Dermis lymphatic vessel endothelial cell (primary cell): Measurements from ENCODE around the gene FYB1. TPM values are rescaled to one million over a fixed set of nuclear protein-coding genes. Genes with fewer than 3 reads are reported as not detected.

Source experiments
- total RNA-seq: library from RNA; depleted of rRNA; stranded (reverse); fragments of >200 nt; gene quantifications from 2 replicates; pipeline ENCODE4 v1.2.1, GENCODE V29; 2014

FYB1 gene, protein sequence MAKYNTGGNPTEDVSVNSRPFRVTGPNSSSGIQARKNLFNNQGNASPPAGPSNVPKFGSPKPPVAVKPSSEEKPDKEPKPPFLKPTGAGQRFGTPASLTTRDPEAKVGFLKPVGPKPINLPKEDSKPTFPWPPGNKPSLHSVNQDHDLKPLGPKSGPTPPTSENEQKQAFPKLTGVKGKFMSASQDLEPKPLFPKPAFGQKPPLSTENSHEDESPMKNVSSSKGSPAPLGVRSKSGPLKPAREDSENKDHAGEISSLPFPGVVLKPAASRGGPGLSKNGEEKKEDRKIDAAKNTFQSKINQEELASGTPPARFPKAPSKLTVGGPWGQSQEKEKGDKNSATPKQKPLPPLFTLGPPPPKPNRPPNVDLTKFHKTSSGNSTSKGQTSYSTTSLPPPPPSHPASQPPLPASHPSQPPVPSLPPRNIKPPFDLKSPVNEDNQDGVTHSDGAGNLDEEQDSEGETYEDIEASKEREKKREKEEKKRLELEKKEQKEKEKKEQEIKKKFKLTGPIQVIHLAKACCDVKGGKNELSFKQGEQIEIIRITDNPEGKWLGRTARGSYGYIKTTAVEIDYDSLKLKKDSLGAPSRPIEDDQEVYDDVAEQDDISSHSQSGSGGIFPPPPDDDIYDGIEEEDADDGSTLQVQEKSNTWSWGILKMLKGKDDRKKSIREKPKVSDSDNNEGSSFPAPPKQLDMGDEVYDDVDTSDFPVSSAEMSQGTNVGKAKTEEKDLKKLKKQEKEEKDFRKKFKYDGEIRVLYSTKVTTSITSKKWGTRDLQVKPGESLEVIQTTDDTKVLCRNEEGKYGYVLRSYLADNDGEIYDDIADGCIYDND
- total RNA-seq = not detected in 2 replicates

DNA sequence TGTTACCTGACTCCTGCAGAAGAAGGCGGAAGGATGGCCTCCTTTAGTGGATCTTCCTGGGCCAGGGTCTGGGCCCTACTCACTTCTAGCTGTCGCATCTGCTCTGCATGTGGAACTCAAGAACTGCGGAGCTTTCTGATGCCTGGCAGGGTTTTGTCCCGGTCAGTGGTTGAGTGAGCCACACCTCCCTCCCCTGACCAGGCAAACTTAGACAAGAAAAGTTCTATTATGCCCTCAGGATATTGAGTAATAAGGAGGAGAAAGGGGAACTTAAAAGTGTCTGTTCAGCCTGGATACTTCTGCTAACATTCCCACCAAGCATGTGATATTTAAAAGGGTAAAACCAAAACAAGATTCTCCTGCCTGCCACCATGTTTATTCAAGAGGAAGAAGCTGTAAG is at the start of gene FYB1:
FYB1 (minus strand) TSS at position 127 of the 400 bp plus-strand sequence. CDS start 16,603 bp downstream, outside the sequence.

DNA sequence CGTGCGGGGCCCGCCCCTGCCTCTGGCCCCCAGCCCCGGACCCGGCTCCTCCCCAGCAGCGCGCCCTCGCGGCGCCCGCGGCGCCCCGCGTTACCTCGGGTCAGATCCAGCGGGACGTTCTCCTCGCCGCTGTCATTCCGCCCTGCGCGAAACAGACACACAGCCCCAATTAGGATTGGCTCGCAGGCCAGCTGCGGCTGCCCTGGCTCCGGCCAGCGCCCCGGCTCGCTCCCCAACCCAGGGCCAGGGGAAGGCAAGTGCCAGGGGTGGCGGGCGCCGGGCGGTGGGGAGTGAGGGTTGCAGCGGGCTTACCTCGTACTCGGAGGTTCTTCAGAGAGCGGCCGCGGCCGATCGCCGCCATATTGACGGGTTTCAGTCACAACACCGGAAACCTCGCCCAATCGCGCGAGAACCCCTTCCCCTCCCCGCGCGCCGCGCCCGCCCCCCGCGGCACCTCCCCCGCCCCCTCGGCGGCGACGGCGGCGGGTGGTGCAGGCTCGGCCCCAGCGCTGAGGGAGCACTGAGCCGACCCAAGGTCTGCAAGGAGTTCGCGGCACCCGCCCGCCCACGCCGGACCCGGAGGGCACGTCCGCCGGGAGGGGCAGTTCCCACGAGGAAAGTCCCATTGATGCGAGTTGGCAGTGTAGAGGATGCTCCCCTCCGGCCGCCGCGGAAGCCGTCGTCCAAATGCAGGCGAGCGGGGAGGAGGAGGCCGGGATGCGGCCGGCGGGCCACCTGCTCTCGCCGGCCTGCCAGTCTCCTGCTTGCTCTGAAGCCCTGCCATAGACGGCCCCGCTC is 145.1 kb downstream of the FYB1 start, which contains the start of gene RICTOR:
RICTOR (minus strand) TSS at position 383 of the 798 bp plus-strand sequence; CDS start at position 361, 22 bp downstream.

Other genes starting within 250 kb of the FYB1 start
- gene RICTOR, start 145.2 kb downstream of the FYB1 start, total RNA-seq = 25.9 and 32.9 TPM in 2 replicates
- gene C9, start 144.9 kb upstream of the FYB1 start, total RNA-seq = 0.09 and 0.11 TPM in 2 replicates
- gene DAB2, start 205.4 kb upstream of the FYB1 start, total RNA-seq = 118 and 129 TPM in 2 replicates